GM12892 (cell line): ENCODE measurements around the gene MEA1.
A peak's percentile ranks its signal among the peaks of the same experiment; 100 is the strongest.

Experiments
- POLR2A ChIP-seq: IDR thresholded peaks from 2 replicates; pipeline ENCODE4 v1.6.1; 2011; ENCODE audit warnings: low read depth, low read length, control low read depth
- TAF1 ChIP-seq: IDR thresholded peaks from 2 replicates; pipeline ENCODE4 v1.6.1; 2011; ENCODE audit warnings: low read depth, mild to moderate bottlenecking, control low read depth, low read length, borderline replicate concordance

DNA sequence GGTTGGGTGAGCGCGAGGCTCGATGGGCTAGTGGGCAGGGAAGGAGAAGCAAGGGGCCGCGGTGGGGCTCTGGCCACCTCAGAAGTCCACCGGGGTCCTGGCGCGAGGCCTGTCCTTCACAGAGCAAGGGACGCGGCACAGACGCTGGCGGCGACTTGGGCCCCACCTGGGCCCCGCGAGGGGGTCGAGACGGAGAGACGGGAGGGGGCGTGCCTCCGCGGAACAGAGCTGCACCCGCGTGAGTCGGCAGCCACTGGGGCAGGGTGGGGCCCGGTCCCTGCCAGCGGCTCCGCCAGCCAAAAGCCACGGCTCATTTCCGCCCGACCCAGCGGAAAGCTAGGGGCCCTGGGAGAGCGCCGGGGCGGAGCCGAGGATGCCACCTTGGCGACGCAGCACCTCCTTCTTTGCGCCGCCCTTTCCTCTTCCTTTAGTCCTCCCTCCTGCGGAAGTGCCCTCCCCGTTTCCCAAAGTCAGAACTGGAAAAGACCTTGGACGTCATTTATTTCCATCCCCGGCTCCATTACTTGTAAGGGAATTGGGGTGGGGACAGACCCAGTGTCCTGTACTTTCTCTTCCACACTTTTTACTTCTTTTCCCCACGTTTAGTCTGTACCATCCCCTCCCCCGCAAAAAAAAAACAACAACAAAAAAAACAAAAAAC lies 39.9 kb upstream of the MEA1 start, which contains the start of gene CUL7:
- TF ChIP-seq POLR2A: peak; percentile 92
- TF ChIP-seq TAF1: peak; percentile 56; the same call in 1 of the 2 replicates
